IMR-90 (cell line): Measurements from ENCODE around the gene CYP19A1. TPM values are rescaled to one million over a fixed set of nuclear protein-coding genes. Genes with fewer than 3 reads are reported as not detected.
A peak's percentile ranks its signal among the peaks of the same experiment; 100 is the strongest.

ENCODE experiments used
- ATAC-seq: fragments of 200-7000 bp; cut with Tn5 transposase; 2 replicates; pipeline ENCODE4 v1.9.1; 2020; ENCODE audit warnings: low read depth, mild to moderate bottlenecking, moderate library complexity
- BruUV-seq: library from RNA; stranded (reverse); fragments of 400-500 nt; replicated peaks from 2 replicates; lab custom pipeline; 2021; lab: Mats Ljungman, UMichigan
- CTCF ChIA-PET: fragments of 300-600 bp; formaldehyde crosslinking; extraction: SDS; loops from one replicate; lab custom pipeline; 2021; ENCODE audit warnings: antibody characterized with exemption; lab: Yijun Ruan, JAX
- POLR2A ChIA-PET: fragments of 300-600 bp; sonication (Branson Sonifier 250); formaldehyde crosslinking; loops from one replicate; lab custom pipeline; 2022; ENCODE audit warnings: antibody characterized with exemption; ENCODE audit not compliant: unreplicated experiment; lab: Charles Lee
- DNase-seq: peaks from one replicate; pipeline ENCODE4 v3.0.0; 2013
- H2AFZ ChIP-seq: replicated peaks from 2 replicates; pipeline ENCODE3; 2013; ENCODE audit warnings: low read length, mild to moderate bottlenecking; ENCODE audit not compliant: poor library complexity
- H2AK5ac ChIP-seq: 2 replicates; pipeline ENCODE4 v1.6.1; 2013; ENCODE audit warnings: low read depth, low read length, inconsistent platforms
- H2AK9ac ChIP-seq: replicated peaks from 2 replicates; pipeline ENCODE3; 2013; ENCODE audit warnings: mild to moderate bottlenecking, low read depth, low read length, moderate library complexity; ENCODE audit not compliant: poor library complexity
- H2BK120ac ChIP-seq: 2 replicates; pipeline ENCODE4 v1.6.1; 2013; ENCODE audit warnings: low read depth, low read length, inconsistent platforms
- H2BK15ac ChIP-seq: 3 replicates; pipeline ENCODE4 v1.6.1; 2013; ENCODE audit warnings: low read depth, low read length, inconsistent platforms
- H2BK20ac ChIP-seq: 2 replicates; pipeline ENCODE4 v1.6.1; 2013; ENCODE audit warnings: low read depth, mild to moderate bottlenecking, inconsistent platforms, low read length, moderate library complexity
- H2BK5ac ChIP-seq: 2 replicates; pipeline ENCODE4 v1.6.1; 2013; ENCODE audit warnings: mild to moderate bottlenecking, low read depth, low read length, inconsistent platforms; ENCODE audit not compliant: poor library complexity, severe bottlenecking
- H3K14ac ChIP-seq: replicated peaks from 2 replicates; pipeline ENCODE4 v1.6.1; 2013; ENCODE audit warnings: low read depth, low read length, inconsistent platforms
- H3K18ac ChIP-seq: 2 replicates; pipeline ENCODE4 v1.6.1; 2013; ENCODE audit warnings: low read depth, low read length, control low read depth
- H3K23ac ChIP-seq: 2 replicates; pipeline ENCODE4 v1.6.1; 2013; ENCODE audit warnings: low read depth, low read length, inconsistent platforms
- H3K27ac ChIP-seq: 2 replicates; pipeline ENCODE4 v1.5.1; 2013; ENCODE audit warnings: mild to moderate bottlenecking, control low read depth, low read length; ENCODE audit not compliant: insufficient read depth
- H3K27me3 ChIP-seq: 2 replicates; pipeline ENCODE4 v1.6.1; 2013; ENCODE audit warnings: low read length; ENCODE audit not compliant: control insufficient read depth, insufficient read depth
- H3K36me3 ChIP-seq: 2 replicates; pipeline ENCODE4 v1.6.1; 2013; ENCODE audit warnings: low read length, mixed read lengths; ENCODE audit not compliant: control insufficient read depth, insufficient read depth
- H3K4ac ChIP-seq: 2 replicates; pipeline ENCODE4 v1.6.1; 2013; ENCODE audit warnings: low read depth, low read length, inconsistent platforms
- H3K4me1 ChIP-seq: 2 replicates; pipeline ENCODE4 v1.6.1; 2013; ENCODE audit warnings: low read length, mixed read lengths; ENCODE audit not compliant: control insufficient read depth, insufficient read depth
- H3K4me2 ChIP-seq: 2 replicates; pipeline ENCODE4 v1.6.1; 2013; ENCODE audit warnings: low read depth, mild to moderate bottlenecking, control low read depth, low read length, moderate library complexity
- H3K4me3 ChIP-seq: 2 replicates; pipeline ENCODE4 v1.5.1; 2013; ENCODE audit warnings: low read depth, mild to moderate bottlenecking, control low read depth, low read length, moderate library complexity; ENCODE audit not compliant: insufficient read depth
- H3K56ac ChIP-seq: 2 replicates; pipeline ENCODE4 v1.6.1; 2013; ENCODE audit warnings: low read length, inconsistent platforms; ENCODE audit not compliant: insufficient read depth; ENCODE audit errors: extremely low read depth
- H3K79me1 ChIP-seq, 2 experiments: 2 replicates each; pipeline ENCODE4 v1.6.1; 2013; ENCODE audit warnings: low read length in 2 of 2, inconsistent platforms in 1 of 2, low read depth in 1 of 2
- H3K9ac ChIP-seq: 2 replicates; pipeline ENCODE4 v1.6.1; 2013; ENCODE audit warnings: low read depth, low read length, control low read depth
- H3K9me1 ChIP-seq: 2 replicates; pipeline ENCODE4 v1.6.1; 2013; ENCODE audit warnings: low read length, inconsistent platforms; ENCODE audit not compliant: insufficient read depth
- H3K9me3 ChIP-seq: 2 replicates; pipeline ENCODE4 v1.6.1; 2013; ENCODE audit warnings: low read length; ENCODE audit not compliant: control insufficient read depth, insufficient read depth
- H4K20me1 ChIP-seq: 2 replicates; pipeline ENCODE4 v1.6.1; 2013; ENCODE audit warnings: low read length, inconsistent platforms; ENCODE audit not compliant: insufficient read depth
- H4K5ac ChIP-seq: 2 replicates; pipeline ENCODE4 v1.6.1; 2013; ENCODE audit warnings: mild to moderate bottlenecking, low read depth, low read length, control low read depth
- H4K8ac ChIP-seq, 2 experiments: 2 replicates each; pipeline ENCODE4 v1.6.1; 2013; ENCODE audit warnings: low read depth in 2 of 2, low read length in 2 of 2, control low read depth in 1 of 2, inconsistent platforms in 1 of 2
- H4K91ac ChIP-seq: 2 replicates; pipeline ENCODE4 v1.6.1; 2013; ENCODE audit warnings: low read depth, low read length, inconsistent platforms; ENCODE audit not compliant: insufficient read depth
- FOS ChIP-seq: fragments of 150-350 bp; IDR thresholded peaks from 2 replicates; pipeline ENCODE4 v1.6.1; 2016; ENCODE audit warnings: low read depth, low read length
- POLR2A ChIP-seq: IDR thresholded peaks from 2 replicates; pipeline ENCODE4 v1.6.1; 2012; ENCODE audit warnings: mild to moderate bottlenecking, low read depth, low read length
- RFX5 ChIP-seq: IDR thresholded peaks from 2 replicates; pipeline ENCODE4 v1.8.0; 2012; ENCODE audit warnings: low read depth, mild to moderate bottlenecking, low read length, moderate library complexity
- USF2 ChIP-seq: fragments of 150-350 bp; IDR thresholded peaks from 2 replicates; pipeline ENCODE4 v1.6.1; 2017; ENCODE audit warnings: mild to moderate bottlenecking, antibody characterized with exemption, low read length, low read depth
- WGBS, 2 experiments: methylation state at CpG; one replicate each; pipeline versions ENCODE4 v1.1.5 to v1.1.7; 2013; ENCODE audit warnings: missing lambda C conversion rate in 2 of 2; ENCODE audit not compliant: insufficient read length in 1 of 2; ENCODE audit errors: extremely low coverage in 2 of 2; 5-methylcytosine and 5-hydroxymethylcytosine counted together
- dilution Hi-C: fragments of 300-500 bp; cut with HindIII; formaldehyde crosslinking; loops from one replicate; pipeline ENCODE4 v1.14.3; 2018; ENCODE audit warnings: low sequenced_read_pairs; ENCODE audit not compliant: unreplicated experiment
- in situ Hi-C: fragments of 300-500 bp; cut with MboI; formaldehyde crosslinking; loops from 3 replicates; pipeline ENCODE4 v1.14.3; 2019; ENCODE audit warnings: low sequenced_read_pairs, inconsistent platforms, mixed read lengths
- intact Hi-C: fragments of 100-400 bp; cut with micrococcal nuclease; formaldehyde crosslinking; loops from 2 replicates; pipeline ENCODE4 v1.10.0; 2022
- polyA plus RNA-seq, 3 experiments: library from polyadenylated mRNA; depleted of rRNA; stranded (reverse); fragments of >200 nt; gene quantifications; 2 replicates each; pipeline ENCODE4 v1.2.3, GENCODE V29; 2012; ENCODE audit warnings: low replicate concordance in 1 of 3
- total RNA-seq: library from RNA; depleted of rRNA; stranded (reverse); fragments of >200 nt; gene quantifications from 2 replicates; pipeline ENCODE4 v1.2.3, GENCODE V29; 2012

CYP19A1 gene
- total and polyA plus RNA-seq, 2 of the 4 experiments (the other 2 are of a cell fraction) = not detected

DNA sequence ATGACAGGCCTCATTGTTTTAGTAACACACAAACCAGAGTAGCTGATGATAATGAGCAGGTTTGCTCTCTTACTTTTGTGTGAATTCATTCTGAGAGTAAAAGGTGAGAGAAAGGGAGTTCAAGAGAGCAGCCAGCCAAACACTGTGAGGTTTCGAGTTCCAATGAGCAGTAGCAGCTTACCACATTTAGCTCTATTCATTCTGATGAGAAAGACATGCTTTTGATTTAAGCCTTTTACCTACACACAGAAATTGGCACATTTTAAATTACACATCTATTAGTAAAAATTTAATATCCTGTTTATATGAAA lies 31.0 kb upstream of the CYP19A1 start:
- DNase-seq (no peak), ATAC-seq (peak; percentile 2)
- in situ Hi-C loops = no loop called here
- H3K36me3 ChIP-seq = no peaks in the 10 kb centered on the region
- H2AFZ ChIP-seq = no peak overlapping the region
- H3K9ac ChIP-seq = no peak overlapping the region
- CTCF ChIA-PET = interaction anchor here (1.0 to 1.6 kb wide), 3 partner anchors 11 to 206 kb away, joined by 3 to 5 read pairs (median 4); no protein-coding TSS in a partner anchor
- H3K4me3 ChIP-seq = no peak overlapping the region
- intact Hi-C loops = loop anchor here (2.0 kb wide), 1 partner anchor 59 kb away; no protein-coding TSS in a partner anchor
- peaks cover 11% of the 10 kb centered on the region; the same call in 1 of the 2 replicates for H4K20me1 ChIP-seq
- H2BK20ac ChIP-seq = peak overlapping the region; percentile 75
- POLR2A ChIA-PET = no interaction called here
- H2BK15ac ChIP-seq = peak overlapping the region; percentile 25; the same call in 2 of the 3 replicates
- H3K4me2 ChIP-seq = peak overlapping the region; percentile 33; the same call in 1 of the 2 replicates
- H3K9me1 ChIP-seq = peaks cover 10% of the 10 kb centered on the region
- peak overlapping the region; percentile 6 to 72; a peak in 3 of 4 replicates for H4K8ac ChIP-seq
- peaks cover 23% of the 10 kb centered on the region for H3K4me1 ChIP-seq
- no CpG with 5 or more reads among the region's 1 CpG for WGBS, 2 experiments
- no peak overlapping the region for H3K14ac ChIP-seq
- H4K5ac ChIP-seq = peak overlapping the region; percentile 69
- no TSS peak for BruUV-seq
- H2BK120ac ChIP-seq = peak overlapping the region; percentile 77
- no peak for TF ChIP-seq FOS
- no peak for TF ChIP-seq POLR2A
- TF ChIP-seq RFX5 = no peak
- no peak for TF ChIP-seq USF2
- H2BK5ac ChIP-seq = peak overlapping the region; percentile 88
- H2AK5ac ChIP-seq = peak overlapping the region; percentile 36; the same call in 1 of the 2 replicates
- H2AK9ac ChIP-seq = no peak overlapping the region
- H4K91ac ChIP-seq = peak overlapping the region; percentile 74
- peak overlapping the region; percentile 82; the same call in 1 of the 2 replicates for H3K27ac ChIP-seq
- no peaks in the 10 kb centered on the region for H3K9me3 ChIP-seq
- H3K23ac ChIP-seq = 0 out of 2 replicates have a peak overlapping the region, but pooled peaks have one; percentile 52
- peak overlapping the region; percentile 65 for H3K4ac ChIP-seq
- H3K27me3 ChIP-seq = peaks cover 6% of the 10 kb centered on the region
- dilution Hi-C loops = no loop called here
- no peaks in the 10 kb centered on the region for H3K79me1 ChIP-seq
- H3K18ac ChIP-seq = peak overlapping the region; percentile 79
- no peak overlapping the region for H3K56ac ChIP-seq
